HG02840 (cell line): ENCODE data around the gene CADPS2.
"Not testable (repeated sequence)": the region's sequence is repeated elsewhere in the genome, so short reads cannot be mapped to it uniquely, and the experiment has no call there.

Experiments
- ATAC-seq: cut with Tn5 transposase; IDR thresholded peaks from one replicate; pipeline ENCODE4 v1.9.1; 2021; ENCODE audit warnings: mild to moderate bottlenecking, moderate library complexity, moderate number of reproducible peaks; ENCODE audit not compliant: unreplicated experiment, low FRiP score

CADPS2 gene

DNA sequence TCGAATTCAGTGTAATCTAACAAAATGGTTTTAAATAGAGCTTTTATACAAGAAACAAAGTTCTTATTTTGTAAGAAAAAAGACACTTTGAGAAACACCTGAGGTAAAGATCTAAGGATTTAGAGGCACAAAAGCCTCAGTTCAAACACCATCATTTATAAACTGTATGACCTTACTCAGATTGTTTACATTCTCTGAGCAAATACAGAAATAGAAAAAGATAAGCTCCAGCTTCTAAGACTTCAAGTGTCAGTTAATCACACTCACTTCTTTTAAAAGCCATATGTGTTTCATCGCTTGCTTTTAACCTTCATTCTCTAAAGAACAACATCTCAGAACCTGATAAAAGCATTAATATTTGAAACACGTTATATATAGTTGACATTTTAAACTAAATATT, 27.9 kb downstream of the CADPS2 start:
- no peak for ATAC-seq

DNA sequence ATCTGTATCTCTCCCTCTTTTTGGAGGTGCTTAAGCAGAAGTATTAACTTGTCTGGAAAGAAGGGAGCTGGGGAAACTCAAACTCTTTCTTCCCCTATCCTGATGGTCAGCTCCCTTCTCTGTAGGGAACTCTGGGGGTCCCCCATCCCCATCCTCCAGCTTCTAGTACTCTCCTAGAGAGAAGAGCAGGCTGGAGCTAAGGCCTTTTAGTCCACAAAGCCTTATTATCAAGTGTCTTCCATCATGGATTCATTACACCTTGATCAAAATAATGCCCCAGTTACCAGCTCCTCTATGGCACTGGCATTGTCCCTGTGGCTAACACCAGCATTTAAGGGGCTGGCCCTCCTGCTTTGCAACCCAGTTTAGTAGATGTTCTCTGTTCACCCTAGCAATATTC, 35.7 kb downstream of the CADPS2 start:
- no peak for ATAC-seq

DNA sequence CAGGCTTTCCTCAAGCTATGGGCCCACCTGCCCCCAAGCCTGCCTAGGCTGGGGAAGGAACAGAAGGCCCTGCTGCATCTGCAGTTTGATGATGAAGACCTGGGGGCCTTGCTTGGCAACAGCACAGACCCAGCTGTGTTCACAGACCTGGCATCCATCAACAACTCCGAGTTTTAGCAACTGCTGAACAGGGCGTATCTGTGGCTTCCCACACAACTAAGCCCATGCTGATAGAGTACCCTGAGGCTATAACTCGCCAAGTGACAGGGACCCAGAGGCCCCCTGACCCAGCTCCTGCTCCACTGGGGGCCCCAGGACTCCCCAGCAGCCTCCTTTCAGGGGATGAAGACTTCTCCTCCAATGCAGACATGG, 36.3 kb downstream of the CADPS2 start:
- no peak for ATAC-seq

DNA sequence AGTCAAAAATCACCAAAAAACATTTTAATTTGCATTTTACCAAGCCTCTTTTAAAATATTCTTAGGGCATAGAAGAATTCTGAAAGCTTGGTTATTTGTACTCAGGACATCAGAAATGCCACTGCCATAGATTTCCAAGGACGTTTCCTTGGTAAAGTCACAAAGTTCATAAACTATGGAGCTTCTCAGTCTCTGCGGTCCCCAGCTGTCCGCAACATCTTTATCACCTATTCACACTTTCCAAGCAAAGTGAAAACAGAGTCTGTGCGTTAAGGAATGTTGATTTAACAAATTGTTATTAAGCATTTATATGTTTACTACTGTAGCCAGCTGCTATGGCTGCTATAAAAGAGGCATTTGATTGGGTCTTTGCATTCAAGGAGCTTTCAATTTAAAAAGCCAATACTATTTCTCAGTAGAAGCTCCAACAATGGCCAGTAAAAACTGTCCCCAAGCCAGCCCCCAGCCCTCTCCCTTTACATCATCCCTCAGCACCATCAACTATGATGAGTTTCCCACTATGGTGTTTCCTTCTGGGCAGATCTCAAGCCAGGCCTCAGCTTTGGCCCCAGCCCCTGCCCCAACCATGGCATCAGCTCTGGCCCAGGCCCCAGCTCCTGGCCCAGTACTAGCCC, 36.8 kb downstream of the CADPS2 start:
- ATAC-seq = no peak

DNA sequence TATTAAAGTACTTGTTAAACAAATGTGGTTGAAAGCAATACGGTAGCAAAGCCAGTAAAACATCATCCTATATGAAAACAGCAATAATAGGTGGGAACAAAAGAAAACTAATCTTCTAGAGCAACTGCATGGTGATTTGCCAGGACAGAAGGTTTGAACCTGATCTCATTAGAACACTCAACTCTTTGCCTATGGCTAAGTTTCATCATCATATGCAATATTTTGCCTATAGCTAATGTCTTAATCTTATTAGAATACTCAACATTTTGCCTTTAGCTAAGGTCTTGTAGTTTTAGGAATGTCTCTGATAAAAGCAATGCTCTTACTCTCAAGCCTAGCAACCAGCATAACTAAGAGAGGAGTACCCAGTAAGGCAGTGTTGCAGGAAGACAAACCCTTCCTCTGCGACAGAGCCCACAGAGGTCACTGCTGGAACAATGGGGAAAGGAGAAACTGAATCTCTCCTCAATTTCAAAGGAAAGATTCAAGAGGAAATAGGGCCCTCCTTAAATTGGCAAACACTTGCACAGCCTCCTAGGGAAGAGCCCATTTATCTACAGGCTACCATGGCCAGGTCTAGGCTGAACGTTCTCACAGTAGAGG, 38.3 kb downstream of the CADPS2 start:
- no peak for ATAC-seq

DNA sequence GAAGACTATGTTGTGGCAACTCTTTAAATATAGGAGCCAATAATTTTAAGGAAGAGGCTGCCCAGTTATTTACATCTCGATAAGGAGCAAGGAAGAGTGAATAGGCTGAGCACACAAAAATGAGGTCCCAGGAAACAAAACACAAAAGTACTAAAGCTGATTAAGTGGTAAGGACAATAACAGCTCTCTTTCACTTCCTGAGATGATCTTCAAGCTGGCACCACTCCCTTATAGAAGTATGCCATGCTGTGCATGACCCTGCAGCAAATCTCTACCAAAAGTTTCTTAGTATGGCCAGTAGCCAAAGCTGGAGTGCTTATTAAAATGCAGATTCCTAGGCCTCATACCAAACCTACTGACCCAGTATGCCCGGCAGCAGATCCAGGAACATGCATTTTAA, 39.7 kb downstream of the CADPS2 start:
- ATAC-seq = no peak

DNA sequence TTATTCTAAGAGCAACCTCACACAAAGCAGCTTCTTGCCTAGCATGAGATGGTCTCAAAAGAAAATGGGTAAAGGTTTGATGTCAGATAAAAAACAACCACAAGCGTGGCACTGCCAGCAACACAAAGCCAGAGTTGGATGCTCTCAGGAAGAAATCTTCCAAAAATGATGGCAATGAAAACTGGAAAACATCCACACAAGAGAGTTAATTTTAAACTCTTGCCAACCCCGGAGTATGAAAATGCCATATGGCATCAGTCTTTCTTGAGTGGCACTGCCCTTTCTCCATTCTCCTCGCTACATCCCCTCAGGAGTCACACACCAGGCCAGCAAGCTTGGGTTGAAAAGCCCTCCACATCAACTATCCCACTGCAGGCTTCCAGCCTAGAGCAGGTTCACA, 41.0 kb downstream of the CADPS2 start:
- no peak for ATAC-seq

DNA sequence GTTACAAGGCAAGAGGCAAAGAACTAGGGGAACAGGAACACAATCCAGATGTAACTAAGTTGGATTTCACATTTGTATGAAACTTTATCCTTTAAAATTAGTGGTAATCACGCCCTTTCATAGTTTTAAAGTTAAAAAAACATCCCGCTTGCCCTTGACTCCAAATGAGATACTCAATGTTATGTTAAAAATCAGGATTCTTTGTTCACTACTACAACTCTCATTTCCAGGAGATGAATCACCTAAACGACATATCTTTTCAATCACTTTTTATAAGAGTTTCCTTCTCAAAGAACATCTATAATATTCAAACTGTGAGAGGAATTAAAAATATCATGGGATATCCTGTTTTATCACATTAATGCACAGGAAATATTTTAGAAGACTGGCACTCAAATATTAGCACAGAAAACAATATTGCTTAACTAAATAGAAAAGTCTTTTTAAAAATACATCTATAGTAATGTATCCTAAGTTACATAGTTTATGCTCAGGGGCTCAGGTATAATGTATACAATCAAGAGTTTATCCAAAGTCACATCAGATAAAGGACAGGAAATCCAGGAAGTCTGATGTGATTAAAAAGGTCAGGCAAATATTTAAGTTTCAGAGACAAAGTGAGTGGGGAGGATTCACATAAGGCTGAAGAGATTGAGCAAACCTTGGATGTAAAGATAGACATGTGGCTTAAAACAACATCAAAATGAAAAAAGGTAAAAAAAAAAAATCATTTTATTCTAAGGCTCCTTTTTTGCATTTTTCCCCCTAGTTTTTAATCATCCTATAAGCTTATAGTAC, 41.9 kb downstream of the CADPS2 start:
- ATAC-seq = no peak

DNA sequence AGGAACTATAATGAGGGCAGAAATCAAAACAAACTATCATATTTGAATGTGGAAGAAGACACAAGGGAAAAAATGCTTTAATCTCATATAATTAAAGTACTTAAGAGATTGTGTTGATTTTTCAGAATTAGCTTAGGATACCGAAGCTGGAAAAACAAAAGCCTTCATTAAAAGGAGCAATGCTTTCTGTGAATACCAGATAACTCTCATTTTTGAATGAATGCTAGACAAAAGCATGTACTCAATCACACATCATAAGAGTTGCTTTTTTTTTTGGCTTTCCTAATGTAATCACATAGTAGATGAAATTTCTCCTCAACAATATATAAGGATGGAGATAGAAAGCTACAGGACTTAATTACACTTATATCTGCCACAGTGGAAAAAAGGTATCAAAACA, 43.3 kb downstream of the CADPS2 start:
- ATAC-seq = no peak

DNA sequence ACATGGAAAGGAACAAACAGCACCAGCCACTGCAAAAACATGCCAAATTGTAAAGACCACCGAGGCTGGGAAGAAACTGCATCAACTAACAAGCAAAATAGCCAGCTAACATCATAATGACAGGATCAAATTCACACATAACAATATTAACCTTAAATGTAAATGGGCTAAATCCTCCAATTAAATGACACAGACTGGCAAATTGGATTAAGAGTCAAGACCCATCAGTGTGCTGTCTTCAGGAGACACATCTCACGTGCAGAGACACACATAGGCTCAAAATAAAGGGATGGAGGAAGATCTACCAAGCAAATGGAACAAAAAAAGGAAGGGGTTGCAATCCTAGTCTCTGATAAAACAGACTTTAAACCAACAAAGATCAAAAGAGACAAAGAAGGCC, 50.0 kb downstream of the CADPS2 start:
- ATAC-seq = not testable (repeated sequence)

DNA sequence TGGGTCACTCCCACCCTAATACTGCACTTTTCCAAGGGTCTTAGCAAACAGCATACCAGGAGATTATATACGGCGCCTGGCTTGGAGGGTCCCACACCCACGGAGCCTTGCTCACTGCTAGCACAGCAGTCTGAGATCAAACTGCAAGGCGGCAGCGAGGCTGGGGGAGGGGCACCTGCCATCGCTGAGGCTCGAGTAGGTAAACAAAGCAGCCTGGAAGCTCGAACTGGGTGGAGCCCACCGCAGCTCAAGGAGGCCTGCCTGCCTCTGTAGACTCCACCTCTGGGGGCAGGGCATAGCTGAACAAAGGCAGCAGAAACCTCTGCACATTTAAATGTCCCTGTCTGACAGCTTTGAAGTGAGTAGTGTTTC, 51.7 kb downstream of the CADPS2 start:
- not testable (repeated sequence) for ATAC-seq

DNA sequence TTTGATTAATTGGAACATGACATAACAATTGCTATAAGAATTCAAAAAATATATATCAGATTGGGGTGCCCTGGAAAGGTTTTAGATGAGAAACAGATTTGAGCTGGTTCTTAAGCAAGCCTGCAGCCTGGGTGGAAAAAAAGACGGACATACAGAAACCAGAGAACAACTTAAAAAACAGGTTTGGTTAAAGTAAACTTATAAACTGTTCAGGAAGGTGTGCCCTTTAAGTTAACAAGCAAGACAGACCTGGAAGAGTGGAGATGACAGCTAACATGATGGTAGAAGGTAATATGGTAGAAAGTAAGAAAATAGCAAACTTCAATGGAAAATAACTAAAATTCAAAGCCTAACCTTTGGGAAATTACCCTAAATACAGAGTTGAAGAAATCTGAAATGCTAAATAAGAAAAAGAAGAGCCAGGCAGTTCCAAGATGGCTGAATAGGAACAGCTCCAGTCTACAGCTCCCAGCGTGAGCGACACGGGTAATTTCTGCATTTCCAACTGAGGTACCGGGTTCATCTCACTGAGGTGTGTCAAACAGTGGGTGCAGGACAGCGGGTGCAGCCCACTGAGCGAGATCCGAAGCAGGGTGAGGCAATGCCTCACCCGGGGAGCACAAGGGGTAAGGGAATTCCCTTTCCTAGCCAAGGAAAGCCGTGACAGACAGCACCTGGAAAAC, 52.2 kb downstream of the CADPS2 start:
- ATAC-seq = no peak

DNA sequence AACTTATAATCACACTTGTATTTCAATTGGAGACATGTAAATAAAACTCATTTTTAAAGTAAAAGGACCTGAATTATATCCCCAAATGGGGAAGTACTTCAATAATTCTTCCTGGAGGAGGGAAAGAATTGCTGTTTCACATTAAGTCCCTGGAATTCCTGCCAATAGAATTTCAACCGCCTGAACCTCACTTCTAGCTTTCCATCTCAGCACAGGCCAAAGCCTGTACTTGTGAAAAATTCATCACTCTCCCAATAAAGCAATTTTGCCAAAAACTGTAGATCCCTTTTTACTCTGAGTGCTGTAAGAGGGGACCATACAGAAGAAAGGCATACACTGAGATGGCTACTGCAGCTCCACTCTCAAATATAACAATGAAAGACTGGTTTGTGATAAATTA, 54.8 kb downstream of the CADPS2 start:
- no peak for ATAC-seq

DNA sequence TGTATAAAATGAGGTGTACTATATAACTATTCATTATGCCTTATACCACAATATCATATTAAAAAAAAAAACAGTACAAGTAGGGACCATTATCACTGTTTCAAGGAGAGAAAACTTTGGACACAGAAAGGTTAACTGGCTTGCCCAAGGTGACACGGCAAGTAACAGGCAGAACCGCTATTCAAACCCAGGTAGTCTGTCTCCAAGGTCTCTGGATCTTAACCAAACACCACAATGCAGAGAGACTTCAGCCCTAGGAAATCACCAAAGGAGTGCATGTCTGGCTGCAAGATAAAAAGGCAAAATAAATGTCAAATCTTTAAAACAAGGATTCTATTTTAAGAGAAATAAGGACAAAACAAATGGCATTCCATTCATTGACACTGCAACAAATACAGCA, 56.3 kb downstream of the CADPS2 start:
- ATAC-seq = no peak

DNA sequence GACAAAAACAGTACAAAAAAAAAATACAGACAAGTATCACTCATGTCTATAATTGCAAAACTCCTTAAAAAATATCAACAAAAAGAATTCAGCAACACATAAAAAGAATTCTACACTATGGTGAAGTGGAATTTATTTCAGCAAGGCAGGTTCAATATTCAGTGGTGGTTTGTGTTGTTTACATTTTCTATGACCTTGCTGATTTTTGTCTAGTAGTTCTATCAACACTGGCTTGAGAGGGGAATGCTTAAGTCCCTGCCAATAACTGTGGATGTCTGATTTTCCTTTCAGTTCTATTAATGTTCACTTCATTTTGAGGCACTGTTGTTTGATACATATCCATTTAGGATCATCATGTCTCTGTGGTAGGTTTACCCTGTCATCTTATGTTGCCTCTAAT, 58.5 kb downstream of the CADPS2 start:
- no peak for ATAC-seq

DNA sequence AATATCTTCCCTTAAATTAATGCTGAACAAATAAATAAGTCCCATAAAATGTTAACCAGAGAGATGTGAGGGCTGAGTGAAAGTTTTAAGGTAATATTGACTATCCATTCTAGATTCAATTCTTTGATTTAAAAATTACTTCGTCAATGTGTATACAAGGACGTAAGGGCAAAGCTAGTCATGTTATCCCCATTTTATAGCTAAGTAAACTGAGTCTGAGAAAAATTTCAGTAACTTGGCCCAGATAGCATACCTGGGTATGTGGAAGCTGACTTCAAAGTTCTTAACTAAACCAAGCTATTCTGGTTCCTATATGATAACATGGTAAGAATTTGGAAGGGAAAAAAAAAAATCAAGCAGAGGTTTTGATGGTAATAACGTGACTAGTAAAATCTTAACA, 72.4 kb downstream of the CADPS2 start:
- no peak for ATAC-seq

DNA sequence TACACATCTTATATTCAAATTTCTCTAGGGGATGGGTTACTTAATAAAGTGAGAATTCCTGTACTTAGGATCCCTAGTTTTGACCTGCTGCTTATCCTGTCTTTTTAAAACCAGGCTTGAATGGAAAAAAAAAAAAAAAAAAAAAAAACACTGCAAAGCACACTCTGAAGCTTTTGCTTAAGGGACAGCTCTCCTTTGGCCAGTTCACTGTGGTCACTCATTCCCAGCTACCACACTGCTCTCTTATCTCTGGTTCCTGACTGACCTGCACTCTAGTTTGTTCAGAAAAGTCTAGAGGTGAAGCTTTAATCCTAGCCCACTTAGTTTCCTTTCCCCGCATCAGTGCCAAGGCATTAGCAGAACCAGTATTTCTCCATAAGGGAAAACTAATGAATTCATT, 82.4 kb downstream of the CADPS2 start:
- no peak for ATAC-seq

DNA sequence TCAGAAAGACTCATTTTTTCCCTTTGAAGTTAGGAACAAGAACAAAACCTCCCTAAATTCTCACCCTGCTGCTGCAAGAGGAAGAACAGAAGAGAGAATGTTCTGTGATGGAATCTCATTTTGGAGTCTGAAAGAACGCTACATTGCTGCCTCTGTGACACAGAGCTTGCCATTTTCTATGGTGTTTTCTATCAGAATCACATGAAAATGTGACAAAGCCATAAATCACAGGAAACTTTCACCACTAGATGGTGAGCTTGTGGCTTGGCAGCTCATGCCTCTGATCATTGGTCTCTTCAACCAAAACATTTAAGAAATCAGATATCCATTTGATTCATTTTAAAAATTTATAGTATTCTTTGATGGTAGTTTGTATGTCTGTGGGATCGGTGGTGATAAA, 82.9 kb downstream of the CADPS2 start:
- no peak for ATAC-seq

DNA sequence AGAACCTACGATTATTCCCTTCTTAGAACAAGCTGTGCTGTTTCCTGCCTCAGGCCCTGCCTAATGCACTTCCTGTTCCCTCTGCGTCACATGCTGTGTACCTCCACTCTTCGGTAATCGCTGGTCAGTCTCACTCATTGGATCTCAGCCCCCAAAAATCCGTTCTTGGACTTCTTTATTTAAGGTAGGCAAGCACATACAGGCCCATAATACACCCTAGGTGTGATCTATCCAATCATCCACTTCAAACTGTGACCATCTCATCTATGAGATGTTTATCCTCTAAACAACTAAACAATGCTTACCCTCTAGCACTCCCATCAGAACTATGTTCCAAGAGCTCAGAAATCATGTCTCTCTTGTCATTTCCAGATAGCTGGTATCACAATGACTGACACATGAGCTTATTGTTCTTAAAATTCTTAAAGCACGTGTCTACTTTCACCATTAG, 83.9 kb downstream of the CADPS2 start:
- ATAC-seq = no peak

DNA sequence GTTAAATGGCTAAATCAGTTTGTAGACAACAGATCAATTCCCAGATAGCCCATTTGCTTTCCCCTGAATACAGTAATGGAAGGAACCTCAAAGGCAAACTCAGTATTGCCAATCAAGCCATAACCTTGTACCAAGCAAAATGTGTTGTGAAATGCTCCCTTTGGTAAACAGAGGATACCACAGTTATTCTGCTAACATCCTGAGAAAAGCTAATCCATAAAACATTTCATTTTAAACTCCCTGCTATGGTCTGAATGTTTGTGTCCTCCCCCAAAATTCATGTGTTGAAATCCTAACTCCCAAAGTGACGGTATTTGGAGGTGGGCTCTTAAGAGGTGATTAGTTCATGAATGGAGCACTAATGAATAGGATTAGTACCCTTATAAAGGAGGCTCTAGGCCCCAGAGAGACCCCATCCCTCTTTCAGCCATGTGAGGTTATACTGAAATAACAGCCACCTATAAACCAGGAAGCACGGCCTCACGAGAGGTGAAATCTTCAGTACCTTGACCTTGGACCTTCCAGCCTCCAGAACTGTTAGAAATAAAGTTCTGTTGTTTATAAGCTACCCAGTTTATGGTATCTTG, 94.2 kb downstream of the CADPS2 start:
- ATAC-seq = no peak

DNA sequence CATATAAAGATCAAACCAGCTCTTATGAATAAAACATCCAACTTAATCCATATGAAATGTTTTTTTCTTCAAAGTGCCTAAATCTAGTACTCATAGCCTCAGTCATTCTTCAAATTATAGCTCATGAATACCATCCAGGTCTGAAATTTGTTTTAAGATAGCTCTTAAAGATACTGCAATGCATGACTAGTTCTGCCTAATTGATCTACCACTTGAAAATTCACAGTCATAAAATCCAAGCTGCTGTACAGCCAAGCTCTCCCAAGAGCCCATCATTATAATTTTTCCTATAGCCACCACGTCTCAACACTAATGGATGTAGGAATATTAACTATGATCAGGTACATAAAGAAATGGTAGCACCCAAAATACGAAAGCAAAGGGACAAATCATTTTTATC, 95.7 kb downstream of the CADPS2 start:
- ATAC-seq = no peak
